Natural killer cell (primary cell): ENCODE results near the gene ZNF107. TPM values are rescaled to one million over a fixed set of nuclear protein-coding genes. Genes with fewer than 3 reads are reported as not detected.
"Not testable (repeated sequence)": the region's sequence is repeated elsewhere in the genome, so short reads cannot be mapped to it uniquely, and the experiment has no call there.

Source experiments
- ATAC-seq, 3 donors: fragments of 150-1000 bp in 2 of 3; fragments of 200-7000 bp in 1 of 3; cut with Tn5 transposase; 1 replicate in 1 of 3; 2 replicates in 2 of 3; pipeline ENCODE4 v1.10.0; 2021; ENCODE audit warnings: mild to moderate bottlenecking in 2 of 3, moderate library complexity in 2 of 3
- DNase-seq, 2 donors: peaks; one replicate each; pipeline versions ENCODE4 v3.0.0 to v3.0.0-alpha.2; 2013 to 2021; ENCODE audit warnings: mixed read lengths in 1 of 2
- H3K27ac ChIP-seq: one replicate; pipeline ENCODE4 v1.5.1; 2013; ENCODE audit warnings: mild to moderate bottlenecking, low read length
- H3K27me3 ChIP-seq: one replicate; pipeline ENCODE4 v1.6.1; 2013; ENCODE audit warnings: low read length; ENCODE audit not compliant: control insufficient read depth, insufficient read depth
- H3K36me3 ChIP-seq: one replicate; pipeline ENCODE4 v1.6.1; 2013; ENCODE audit warnings: low read length; ENCODE audit not compliant: control insufficient read depth, insufficient read depth
- H3K4me1 ChIP-seq: one replicate; pipeline ENCODE4 v1.6.1; 2013; ENCODE audit warnings: low read length; ENCODE audit not compliant: control insufficient read depth, insufficient read depth
- H3K4me3 ChIP-seq: one replicate; pipeline ENCODE4 v1.5.1; 2013; ENCODE audit warnings: low read length
- H3K9me3 ChIP-seq: one replicate; pipeline ENCODE4 v1.6.1; 2013; ENCODE audit warnings: low read length; ENCODE audit not compliant: control insufficient read depth, insufficient read depth
- H3K27ac Mint-ChIP-seq, 2 donors: one replicate each; pipeline ENCODE4 v1.8.0; 2022; ENCODE audit warnings: mild to moderate bottlenecking in 2 of 2, mixed read lengths in 2 of 2, moderate library complexity in 1 of 2
- H3K27me3 Mint-ChIP-seq, 2 donors: one replicate each; pipeline ENCODE4 v1.8.0; 2022; ENCODE audit warnings: low read depth in 2 of 2, mixed read lengths in 2 of 2
- H3K36me3 Mint-ChIP-seq: one replicate; pipeline ENCODE4 v1.8.0; 2022; ENCODE audit warnings: mixed read lengths
- H3K4me1 Mint-ChIP-seq, 2 donors: one replicate each; pipeline ENCODE4 v1.8.0; 2022; ENCODE audit warnings: mixed read lengths in 2 of 2
- H3K4me3 Mint-ChIP-seq: one replicate; pipeline ENCODE4 v1.8.0; 2022; ENCODE audit warnings: mild to moderate bottlenecking, moderate library complexity, mixed read lengths
- H3K9me3 Mint-ChIP-seq, 2 donors: one replicate each; pipeline ENCODE4 v1.8.0; 2022; ENCODE audit warnings: mixed read lengths in 2 of 2
- WGBS: methylation state at CpG from one replicate; pipeline ENCODE4 v1.1.7; 2013; ENCODE audit warnings: missing lambda C conversion rate; ENCODE audit not compliant: insufficient coverage; 5-methylcytosine and 5-hydroxymethylcytosine counted together
- intact Hi-C: fragments of 100-400 bp; cut with micrococcal nuclease; formaldehyde crosslinking; loops from one replicate; pipeline ENCODE4 v1.14.2; 2022
- total RNA-seq, 4 donors: library from RNA; stranded (reverse); fragments of 120-200 nt in 1 of 4; gene quantifications; one replicate each; pipeline versions ENCODE4 v1.2.3 to v1.2.4, GENCODE V29; 2013 to 2022
- TF ChIP-seq, protein P1 (sequence below): fragments of 200-600 bp; IDR thresholded peaks from one replicate; pipeline ENCODE4 v1.8.0; 2022; ENCODE audit warnings: antibody characterized with exemption

ZNF107 gene
- total RNA-seq, 3 donors from 2014 or later (not counting 1 experiment from before 2014, with no cell fraction given): 10.3 to 13.3 (median 10.4) TPM

DNA sequence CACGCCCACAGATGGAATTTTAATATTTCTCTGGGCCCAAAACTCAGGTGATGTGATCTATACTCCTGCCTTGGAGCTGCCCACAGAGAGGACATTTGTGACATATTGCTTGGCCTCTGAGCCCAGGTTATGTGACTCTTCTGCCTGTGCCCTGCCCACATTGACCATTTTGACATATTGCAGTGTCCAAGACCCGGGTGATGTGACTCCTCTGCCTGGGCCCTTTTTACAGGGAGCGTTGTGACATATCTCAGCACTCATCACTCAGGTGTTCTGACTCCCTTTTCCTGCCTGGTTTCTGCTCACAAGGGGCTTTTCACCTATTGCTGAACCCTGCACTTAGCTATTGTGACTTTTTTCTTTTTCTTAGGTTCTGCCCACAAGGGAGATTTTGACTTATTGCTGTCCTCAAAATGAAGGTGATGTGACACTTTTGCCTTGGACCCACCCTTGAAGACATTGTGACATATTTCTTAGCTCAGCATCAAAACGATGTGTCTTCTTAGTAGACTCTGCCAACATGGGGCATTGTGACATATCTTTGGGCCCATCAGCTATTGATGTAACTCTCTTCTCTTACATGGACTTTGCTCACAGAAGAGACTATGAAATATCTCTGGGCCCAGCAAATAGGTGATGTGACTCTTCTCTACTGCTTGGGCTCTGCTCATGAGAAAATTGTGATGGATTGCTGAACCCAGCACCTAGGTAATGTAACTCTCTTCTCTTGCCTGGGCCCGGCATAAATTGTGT, 11.0 kb upstream of the ZNF107 start:
- H3K4me1 Mint-ChIP-seq: no peaks in the 10 kb centered on the region
- TF ChIP-seq, protein P1, sequence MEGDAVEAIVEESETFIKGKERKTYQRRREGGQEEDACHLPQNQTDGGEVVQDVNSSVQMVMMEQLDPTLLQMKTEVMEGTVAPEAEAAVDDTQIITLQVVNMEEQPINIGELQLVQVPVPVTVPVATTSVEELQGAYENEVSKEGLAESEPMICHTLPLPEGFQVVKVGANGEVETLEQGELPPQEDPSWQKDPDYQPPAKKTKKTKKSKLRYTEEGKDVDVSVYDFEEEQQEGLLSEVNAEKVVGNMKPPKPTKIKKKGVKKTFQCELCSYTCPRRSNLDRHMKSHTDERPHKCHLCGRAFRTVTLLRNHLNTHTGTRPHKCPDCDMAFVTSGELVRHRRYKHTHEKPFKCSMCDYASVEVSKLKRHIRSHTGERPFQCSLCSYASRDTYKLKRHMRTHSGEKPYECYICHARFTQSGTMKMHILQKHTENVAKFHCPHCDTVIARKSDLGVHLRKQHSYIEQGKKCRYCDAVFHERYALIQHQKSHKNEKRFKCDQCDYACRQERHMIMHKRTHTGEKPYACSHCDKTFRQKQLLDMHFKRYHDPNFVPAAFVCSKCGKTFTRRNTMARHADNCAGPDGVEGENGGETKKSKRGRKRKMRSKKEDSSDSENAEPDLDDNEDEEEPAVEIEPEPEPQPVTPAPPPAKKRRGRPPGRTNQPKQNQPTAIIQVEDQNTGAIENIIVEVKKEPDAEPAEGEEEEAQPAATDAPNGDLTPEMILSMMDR: no peak
- H3K4me3 Mint-ChIP-seq: no peak overlapping the region
- ATAC-seq (no peak), DNase-seq (no peak)
- H3K36me3 Mint-ChIP-seq: no peaks in the 10 kb centered on the region
- no peak overlapping the region for H3K4me3 ChIP-seq
- no peaks in the 10 kb centered on the region for H3K9me3 ChIP-seq
- peaks cover 0 to 2% of the 10 kb centered on the region in 2 donors for H3K9me3 Mint-ChIP-seq
- H3K27ac Mint-ChIP-seq: no peak overlapping the region
- 91% methylated on average over 5 of the region's 5 CpGs for WGBS
- H3K27me3 ChIP-seq: no peaks in the 10 kb centered on the region
- intact Hi-C loops: loop anchor here (10.0 kb wide), 1 partner anchor 60 kb away; no protein-coding TSS in a partner anchor
- no peaks in the 10 kb centered on the region for H3K4me1 ChIP-seq
- no peak overlapping the region for H3K27ac ChIP-seq
- H3K36me3 ChIP-seq: no peaks in the 10 kb centered on the region
- no peaks in the 10 kb centered on the region for H3K27me3 Mint-ChIP-seq

DNA sequence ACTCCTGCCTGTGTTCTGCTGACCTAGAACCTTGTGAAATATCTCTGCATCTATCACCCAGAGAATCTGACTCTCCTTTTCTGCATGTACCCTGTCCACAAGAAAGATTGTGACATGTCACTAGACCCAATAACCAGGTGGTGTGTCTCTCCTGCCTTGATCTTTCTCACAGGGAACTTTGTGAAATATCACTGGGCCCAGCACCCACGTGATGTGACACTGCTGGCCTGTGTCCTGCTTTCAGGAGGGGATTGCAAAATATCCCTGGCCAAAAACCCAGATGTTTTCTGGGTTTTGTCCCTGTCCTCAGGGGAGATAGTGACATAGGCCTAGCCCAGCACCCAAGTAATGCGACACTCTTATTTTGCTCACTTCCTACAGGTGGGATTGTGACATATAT, 10.1 kb upstream of the ZNF107 start:
- intact Hi-C loops: loop anchor here (10.0 kb wide), 1 partner anchor 61 kb away; no protein-coding TSS in a partner anchor
- TF ChIP-seq, protein P1: no peak
- Mint-ChIP-seq H3K9me3 (peaks cover 0 to 2% of the 10 kb centered on the region in 2 donors), H3K4me1 (no peaks in the 10 kb centered on the region), H3K4me3 (no peak overlapping the region), H3K36me3 (no peaks in the 10 kb centered on the region), H3K27ac (no peak overlapping the region), H3K27me3 (no peaks in the 10 kb centered on the region)
- Histone ChIP-seq H3K27ac (no peak overlapping the region), H3K36me3 (no peaks in the 10 kb centered on the region), H3K9me3 (no peaks in the 10 kb centered on the region), H3K4me3 (no peak overlapping the region), H3K27me3 (no peaks in the 10 kb centered on the region), H3K4me1 (no peaks in the 10 kb centered on the region)
- ATAC-seq: no peak
- 81% methylated on average over 2 of the region's 2 CpGs for WGBS
- DNase-seq: no peak

GRCh38 chr7:64656489-64656888, 9.4 kb upstream of the ZNF107 start:
- no peaks in the 10 kb centered on the region for H3K4me1 Mint-ChIP-seq
- H3K27me3 ChIP-seq: no peaks in the 10 kb centered on the region
- no peak for DNase-seq
- WGBS: 98% methylated on average over 3 of the region's 3 CpGs
- H3K4me3 Mint-ChIP-seq: no peak overlapping the region
- H3K36me3 Mint-ChIP-seq: no peaks in the 10 kb centered on the region
- H3K4me1 ChIP-seq: no peaks in the 10 kb centered on the region
- TF ChIP-seq, protein P1: no peak
- H3K9me3 Mint-ChIP-seq: peaks cover 0 to 2% of the 10 kb centered on the region in 2 donors
- no peak overlapping the region for H3K27ac ChIP-seq
- no peaks in the 10 kb centered on the region for H3K36me3 ChIP-seq
- no peak for ATAC-seq
- H3K27ac Mint-ChIP-seq: no peak overlapping the region
- intact Hi-C loops: loop anchor here (10.0 kb wide), 1 partner anchor 62 kb away; no protein-coding TSS in a partner anchor
- H3K4me3 ChIP-seq: no peak overlapping the region
- H3K27me3 Mint-ChIP-seq: no peaks in the 10 kb centered on the region
- no peaks in the 10 kb centered on the region for H3K9me3 ChIP-seq

- H3K27me3 Mint-ChIP-seq, H3K27ac ChIP-seq, H3K4me3 Mint-ChIP-seq, H3K9me3 Mint-ChIP-seq, ATAC-seq, intact Hi-C loops, H3K27me3 ChIP-seq, H3K9me3 ChIP-seq, DNase-seq, H3K36me3 Mint-ChIP-seq, H3K4me3 ChIP-seq, H3K36me3 ChIP-seq, H3K27ac Mint-ChIP-seq: not testable (repeated sequence)
- 100% methylated on average over 5 of the region's 5 CpGs for WGBS
- peaks cover 6 to 19% of the 10 kb centered on the region in 2 donors for H3K4me1 Mint-ChIP-seq
- peaks cover 10% of the 10 kb centered on the region for H3K4me1 ChIP-seq
Observed at GRCh38 chr7:64662091-64662490, 3.8 kb upstream of the ZNF107 start.
